ENCODE measurements around the gene NOTO. TPM values are rescaled to one million over a fixed set of nuclear protein-coding genes. Genes with fewer than 3 reads are reported as not detected.

NOTO gene
- total RNA-seq, 4 donors from 2014 or later, result not detected

DNA sequence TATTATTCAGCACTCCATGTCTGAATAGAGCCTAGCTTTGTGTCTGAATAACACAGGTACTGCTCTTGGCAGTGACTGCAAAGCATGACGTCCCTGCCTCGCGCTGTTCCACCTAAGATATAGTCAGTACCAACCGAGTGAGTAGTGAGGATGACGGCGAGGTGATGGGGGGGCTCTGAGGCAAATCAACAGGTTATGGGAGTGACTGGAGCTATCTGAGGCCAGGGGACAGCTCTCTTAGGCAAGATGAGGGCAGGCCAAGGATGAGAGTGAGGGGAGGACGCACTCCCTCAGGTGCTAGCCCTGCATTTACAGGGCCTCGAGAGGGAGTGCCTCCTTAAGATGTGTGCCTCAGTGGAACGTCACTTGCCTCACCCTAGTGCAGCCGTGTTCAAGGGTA is 28.1 kb upstream of the NOTO start:
- TF ChIP-seq, protein P1, sequence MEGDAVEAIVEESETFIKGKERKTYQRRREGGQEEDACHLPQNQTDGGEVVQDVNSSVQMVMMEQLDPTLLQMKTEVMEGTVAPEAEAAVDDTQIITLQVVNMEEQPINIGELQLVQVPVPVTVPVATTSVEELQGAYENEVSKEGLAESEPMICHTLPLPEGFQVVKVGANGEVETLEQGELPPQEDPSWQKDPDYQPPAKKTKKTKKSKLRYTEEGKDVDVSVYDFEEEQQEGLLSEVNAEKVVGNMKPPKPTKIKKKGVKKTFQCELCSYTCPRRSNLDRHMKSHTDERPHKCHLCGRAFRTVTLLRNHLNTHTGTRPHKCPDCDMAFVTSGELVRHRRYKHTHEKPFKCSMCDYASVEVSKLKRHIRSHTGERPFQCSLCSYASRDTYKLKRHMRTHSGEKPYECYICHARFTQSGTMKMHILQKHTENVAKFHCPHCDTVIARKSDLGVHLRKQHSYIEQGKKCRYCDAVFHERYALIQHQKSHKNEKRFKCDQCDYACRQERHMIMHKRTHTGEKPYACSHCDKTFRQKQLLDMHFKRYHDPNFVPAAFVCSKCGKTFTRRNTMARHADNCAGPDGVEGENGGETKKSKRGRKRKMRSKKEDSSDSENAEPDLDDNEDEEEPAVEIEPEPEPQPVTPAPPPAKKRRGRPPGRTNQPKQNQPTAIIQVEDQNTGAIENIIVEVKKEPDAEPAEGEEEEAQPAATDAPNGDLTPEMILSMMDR (IDR thresholded peaks at IDR 0.05; ENCODE audit: low read depth), result no peak

DNA sequence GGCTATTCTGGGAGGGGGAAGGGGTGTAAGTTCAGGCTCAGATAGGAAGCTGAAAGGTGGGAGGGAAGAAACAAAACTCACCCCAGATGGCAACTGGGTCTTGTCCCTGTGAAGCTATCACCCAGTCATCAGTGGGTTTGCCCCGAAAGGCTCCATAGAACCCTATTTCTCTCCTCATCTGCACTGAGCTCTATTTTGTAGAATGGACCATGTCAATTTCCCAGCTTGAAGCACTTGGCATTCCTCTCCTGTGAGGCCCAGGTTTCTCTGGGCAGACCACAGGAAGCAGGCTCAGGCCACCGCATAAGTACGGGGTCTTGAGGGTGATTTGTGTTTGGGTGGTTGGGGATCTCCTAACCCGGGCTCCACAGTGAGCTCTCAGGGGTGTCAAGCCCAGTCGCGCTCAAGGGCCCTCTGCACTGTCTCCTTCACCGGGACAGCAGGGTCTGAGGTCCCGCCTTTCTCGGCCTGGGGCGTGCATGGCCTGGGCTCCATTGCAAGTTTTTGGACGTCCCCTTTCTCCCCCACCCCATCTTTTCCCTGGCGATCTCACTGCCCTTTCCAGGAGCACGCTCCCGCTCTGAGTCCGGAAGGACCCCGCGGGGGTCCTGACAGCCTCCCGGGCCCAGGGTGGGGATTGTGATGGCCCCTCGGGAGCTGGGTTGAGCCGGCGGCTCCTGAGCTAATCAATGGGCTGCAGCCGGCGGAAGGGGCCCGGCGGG is 27.3 kb upstream of the NOTO start:
- TF ChIP-seq, protein P1 (IDR thresholded peaks at IDR 0.05; ENCODE audit: low read depth), result no peak

DNA sequence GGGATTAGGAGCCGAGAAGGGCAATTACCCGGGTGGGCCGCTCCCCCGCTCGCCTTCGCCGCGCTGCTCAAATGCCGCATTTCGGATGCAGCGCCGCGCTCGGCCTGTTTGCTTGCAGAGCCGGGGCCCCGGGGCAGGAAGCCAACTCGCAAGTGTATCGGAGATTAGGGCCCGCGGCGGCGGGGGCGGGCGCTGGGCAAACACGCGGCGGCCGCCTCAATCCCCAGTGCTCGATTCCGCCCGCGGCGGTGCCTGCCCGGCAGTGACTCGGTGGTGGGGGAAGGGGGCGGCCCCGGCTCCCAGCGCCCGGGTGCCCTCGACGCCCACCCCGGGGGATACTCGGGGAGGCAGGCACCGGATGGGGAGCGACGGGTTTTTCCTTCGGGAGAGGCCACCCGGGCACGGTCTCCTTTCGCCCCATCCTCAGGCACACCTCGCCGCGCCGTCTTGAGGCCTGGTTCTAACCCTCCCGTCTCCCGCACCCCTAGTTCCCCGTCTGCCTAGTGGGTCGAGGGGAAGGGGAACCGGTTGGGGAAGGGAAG is 26.6 kb upstream of the NOTO start:
- TF ChIP-seq, protein P1 (IDR thresholded peaks at IDR 0.05; ENCODE audit: low read depth), result no peak

DNA sequence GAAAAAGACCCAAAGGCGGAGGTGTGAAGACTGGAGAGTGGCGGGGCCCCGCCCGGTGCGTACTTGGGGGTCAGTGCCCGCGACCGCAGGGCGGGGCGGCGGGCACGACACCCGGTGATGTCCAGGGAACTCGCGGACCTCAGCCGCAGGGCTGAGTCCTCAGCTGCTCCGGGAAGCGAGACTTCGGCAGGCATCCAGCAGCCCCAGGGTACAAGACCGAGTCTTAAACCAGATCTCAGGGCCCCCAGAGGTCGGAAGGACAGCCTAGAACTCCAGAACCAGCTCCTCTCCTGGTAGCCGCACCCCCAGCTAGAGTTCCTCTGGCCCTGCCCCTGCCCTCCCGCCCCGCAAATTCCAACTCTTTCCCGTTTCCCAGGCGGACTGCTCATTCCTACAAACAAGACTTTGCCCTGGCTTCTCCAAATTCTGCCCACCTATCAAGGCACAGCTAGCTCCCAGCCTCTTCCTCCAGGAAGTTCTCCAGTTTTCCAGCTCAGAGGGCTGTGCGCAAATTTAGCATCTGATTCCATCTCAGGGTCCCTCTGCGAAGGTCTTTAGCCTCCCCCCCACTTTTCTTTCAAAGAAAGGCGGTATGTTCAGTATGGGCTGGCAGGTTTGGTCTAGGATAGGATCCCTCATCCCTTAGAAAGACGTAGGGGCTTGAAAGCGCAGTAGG is 26.0 kb upstream of the NOTO start:
- TF ChIP-seq, protein P1 (IDR thresholded peaks at IDR 0.05; ENCODE audit: low read depth), result no peak

DNA sequence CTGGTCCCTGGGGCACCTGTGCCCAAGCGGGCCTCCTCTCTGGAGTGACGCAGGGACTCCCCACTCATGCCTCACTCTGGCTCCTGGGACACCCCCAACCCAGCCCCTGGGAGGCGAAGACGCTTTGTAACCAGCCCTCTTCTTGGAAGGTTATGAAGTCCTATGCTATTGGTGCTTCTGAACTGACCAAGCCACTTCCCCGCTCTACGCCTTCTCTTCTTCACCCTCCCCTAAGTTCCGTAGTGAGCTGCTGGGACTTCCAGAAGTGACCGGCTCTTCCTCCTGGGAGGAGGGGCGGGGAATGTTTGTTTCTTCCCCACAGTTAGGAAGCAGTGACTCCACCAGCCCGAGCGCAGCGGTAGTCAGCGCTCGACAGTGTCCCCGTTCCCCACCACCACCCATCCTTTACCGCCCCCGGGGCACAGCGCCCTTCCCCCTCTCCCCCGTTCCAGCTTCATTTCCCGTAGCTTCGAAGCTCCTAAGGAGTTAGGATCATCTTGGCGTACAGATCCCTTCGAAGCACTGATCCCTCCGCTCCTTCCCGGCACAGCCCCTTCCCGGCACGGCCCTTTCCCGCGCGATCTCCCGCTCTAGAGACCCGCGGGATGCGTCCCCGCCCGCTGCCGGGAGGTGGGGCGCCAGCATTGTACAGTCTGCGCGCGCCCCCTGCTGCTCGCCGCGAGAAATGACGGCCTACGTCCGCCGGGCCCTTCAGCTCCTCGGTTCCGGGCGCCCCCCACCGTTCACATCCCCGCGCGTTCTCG is 25.3 kb upstream of the NOTO start:
- TF ChIP-seq, protein P1 (IDR thresholded peaks at IDR 0.05; ENCODE audit: low read depth), result no peak

DNA sequence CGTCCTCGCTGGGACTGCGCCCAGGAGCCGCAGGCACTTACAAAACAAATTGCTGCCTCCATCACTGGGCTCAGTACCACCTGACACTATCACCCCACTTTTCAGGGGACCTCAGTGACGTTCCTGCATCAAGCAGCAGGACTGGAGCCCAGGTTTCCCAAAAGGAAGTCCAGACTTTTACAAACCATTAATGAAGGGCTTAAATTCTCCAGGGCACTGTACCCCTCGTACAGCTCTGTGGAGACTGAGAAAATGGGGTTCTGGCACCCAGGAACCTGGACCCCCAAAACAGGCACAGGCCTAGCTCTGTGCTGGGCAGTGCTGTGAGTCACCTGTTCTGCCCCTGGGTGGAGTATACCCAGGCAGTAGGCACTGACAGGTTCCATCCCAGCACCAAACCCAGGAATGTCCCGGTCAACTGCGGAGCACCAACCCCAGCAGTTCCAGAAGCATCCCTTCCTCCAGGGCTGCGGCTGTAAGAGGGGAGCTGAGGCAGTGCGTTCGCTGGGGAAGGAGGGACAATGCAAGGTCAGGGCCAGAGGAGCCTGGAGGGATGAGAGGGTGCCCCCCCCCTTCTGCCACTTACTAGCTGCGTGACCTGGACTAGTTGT is 24.6 kb upstream of the NOTO start:
- TF ChIP-seq, protein P1 (IDR thresholded peaks at IDR 0.05; ENCODE audit: low read depth), result no peak

All from subcutaneous adipose tissue (tissue), 4 donors.